Endodermal cell (in vitro differentiated cells): ENCODE results near the gene HSP90B1. TPM values are rescaled to one million over a fixed set of nuclear protein-coding genes. Genes with fewer than 3 reads are reported as not detected.

Experiments used
- DNase-seq: peaks from one replicate; pipeline ENCODE4 v3.0.0-alpha.2; 2017
- H3K27ac ChIP-seq: 2 replicates; pipeline ENCODE4 v1.5.1; 2013; ENCODE audit warnings: mild to moderate bottlenecking, low read depth, low read length, moderate library complexity
- H3K27me3 ChIP-seq: 2 replicates; pipeline ENCODE4 v1.6.1; 2013; ENCODE audit warnings: mild to moderate bottlenecking, low read length, moderate library complexity; ENCODE audit not compliant: insufficient read depth, control insufficient read depth, poor library complexity, severe bottlenecking
- H3K36me3 ChIP-seq: 2 replicates; pipeline ENCODE4 v1.7.0; 2013; ENCODE audit warnings: mild to moderate bottlenecking, low read length, moderate library complexity; ENCODE audit not compliant: control insufficient read depth, insufficient read depth
- H3K4me1 ChIP-seq: one replicate; pipeline ENCODE4 v1.7.0; 2013; ENCODE audit warnings: low read length; ENCODE audit not compliant: control insufficient read depth, insufficient read depth
- H3K4me3 ChIP-seq: 2 replicates; pipeline ENCODE4 v1.5.1; 2013; ENCODE audit warnings: mild to moderate bottlenecking, low read length, moderate library complexity
- H3K9ac ChIP-seq: 2 replicates; pipeline ENCODE4 v1.6.1; 2013; ENCODE audit warnings: mild to moderate bottlenecking, low read length, moderate library complexity; ENCODE audit not compliant: poor library complexity, severe bottlenecking; ENCODE audit errors: extremely low read depth
- H3K9me3 ChIP-seq: 2 replicates; pipeline ENCODE4 v1.6.1; 2013; ENCODE audit warnings: mild to moderate bottlenecking, low read length, moderate library complexity; ENCODE audit not compliant: control insufficient read depth
- H3K27ac Mint-ChIP-seq: 2 replicates; pipeline ENCODE4 v1.8.0; 2020; ENCODE audit warnings: mixed read lengths
- H3K27me3 Mint-ChIP-seq: 2 replicates; pipeline ENCODE4 v1.8.0; 2021; ENCODE audit warnings: mild to moderate bottlenecking, mixed read lengths; ENCODE audit not compliant: insufficient read depth
- H3K36me3 Mint-ChIP-seq: 2 replicates; pipeline ENCODE4 v1.8.0; 2020; ENCODE audit warnings: low read depth, mixed read lengths
- H3K4me1 Mint-ChIP-seq: 2 replicates; pipeline ENCODE4 v1.8.0; 2020; ENCODE audit warnings: mixed read lengths
- H3K4me3 Mint-ChIP-seq: 2 replicates; pipeline ENCODE4 v1.8.0; 2020; ENCODE audit warnings: mild to moderate bottlenecking, moderate library complexity, mixed read lengths
- H3K9me3 Mint-ChIP-seq: 2 replicates; pipeline ENCODE4 v1.8.0; 2020; ENCODE audit warnings: mild to moderate bottlenecking, mixed read lengths
- CTCF ChIP-seq: fragments of 200-600 bp; sonication (generic); conservative IDR thresholded peaks from 2 replicates; pipeline ENCODE4 v1.5.0; 2021; ENCODE audit warnings: antibody characterized with exemption, mild to moderate bottlenecking
- whole genome bisulfite sequencing, 2 experiments: methylation state at CpG; one replicate each; pipeline versions ENCODE4 v1.1.5 to v1.1.7; 2013; ENCODE audit warnings: missing lambda C conversion rate in 2 of 2, mixed read lengths in 1 of 2; ENCODE audit not compliant: insufficient coverage in 1 of 2, insufficient read length in 1 of 2; 5-methylcytosine and 5-hydroxymethylcytosine counted together
- total RNA-seq, 2 donors: library from RNA; stranded (reverse); fragmentation: NEBNext Ultra II Directional in 1 of 2; extraction: Animal tissue kit (Norgen Biotek cat#: 25700) in 1 of 2; gene quantifications; 2 replicates in 1 of 2; 3 replicates in 1 of 2; pipeline ENCODE4 v1.2.1, GENCODE V29; 2021

The HSP90B1 gene
- total RNA-seq, 2 donors from 2014 or later, result 1,047 to 1,509 TPM

DNA sequence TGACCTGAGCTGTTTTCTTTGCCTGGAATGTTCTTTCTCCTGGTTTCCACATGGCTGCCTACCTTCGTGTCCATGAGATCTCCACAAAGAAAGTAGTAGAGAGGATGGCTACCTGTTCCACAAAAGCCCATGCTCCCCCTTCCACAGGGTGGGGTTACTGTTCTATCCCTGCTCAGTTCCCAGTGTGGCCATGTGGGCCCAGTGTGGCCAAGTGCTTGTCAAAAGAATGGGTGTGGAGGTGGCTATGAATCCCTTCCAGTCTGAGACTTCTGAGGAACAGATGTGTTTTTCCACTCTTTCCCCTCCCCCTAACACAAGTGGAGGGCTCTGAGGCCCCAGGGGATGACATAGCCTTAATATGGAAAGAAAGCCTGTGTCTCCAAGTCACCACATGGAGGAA, 26.2 kb upstream of the HSP90B1 start:
- no peaks in the 10 kb centered on the region for H3K9me3 Mint-ChIP-seq

GRCh38 chr12:103905730-103906349, 24.4 kb upstream of the HSP90B1 start:
- H3K4me3 Mint-ChIP-seq, result no peak overlapping the region
- no peaks in the 10 kb centered on the region for H3K36me3 Mint-ChIP-seq

More for the DNA sequence above, 26.2 kb upstream of the HSP90B1 start:
- WGBS, 2 experiments, result 88% methylated on average over 1 of the region's 1 CpG; no CpG with 5 or more reads in 1 of the 2 experiments
- no peak for TF ChIP-seq CTCF
- no peak for DNase-seq
- Histone ChIP-seq H3K4me1 (no peaks in the 10 kb centered on the region), H3K9me3 (no peaks in the 10 kb centered on the region), H3K9ac (no peak overlapping the region), H3K27ac (no peak overlapping the region), H3K36me3 (no peaks in the 10 kb centered on the region), H3K27me3 (peaks cover 5% of the 10 kb centered on the region), H3K4me3 (no peak overlapping the region)
- no peak overlapping the region for H3K4me3 Mint-ChIP-seq
- H3K36me3 Mint-ChIP-seq, result no peaks in the 10 kb centered on the region
- H3K4me1 Mint-ChIP-seq, result no peaks in the 10 kb centered on the region
- no peak overlapping the region for H3K27ac Mint-ChIP-seq
- H3K27me3 Mint-ChIP-seq, result peaks cover 12% of the 10 kb centered on the region

GRCh38 chr12:103908246-103908541, 22.0 kb upstream of the HSP90B1 start:
- H3K27ac ChIP-seq, result no peak overlapping the region
- no peaks in the 10 kb centered on the region for H3K4me1 ChIP-seq
- no peak overlapping the region for H3K27ac Mint-ChIP-seq
- no peaks in the 10 kb centered on the region for H3K36me3 ChIP-seq
- no peaks in the 10 kb centered on the region for H3K9me3 ChIP-seq
- TF ChIP-seq CTCF, result no peak
- peaks cover 12% of the 10 kb centered on the region for H3K27me3 Mint-ChIP-seq
- H3K4me1 Mint-ChIP-seq, result no peaks in the 10 kb centered on the region
- H3K27me3 ChIP-seq, result peaks cover 5% of the 10 kb centered on the region
- H3K36me3 Mint-ChIP-seq, result no peaks in the 10 kb centered on the region
- H3K4me3 ChIP-seq, result no peak overlapping the region
- H3K9ac ChIP-seq, result no peak overlapping the region
- no peak for DNase-seq
- no peaks in the 10 kb centered on the region for H3K9me3 Mint-ChIP-seq
- H3K4me3 Mint-ChIP-seq, result no peak overlapping the region

More at GRCh38 chr12:103905730-103906349, 24.4 kb upstream of the HSP90B1 start:
- no peaks in the 10 kb centered on the region for H3K9me3 ChIP-seq
- no peak overlapping the region for H3K27ac ChIP-seq
- H3K27me3 Mint-ChIP-seq, result peaks cover 12% of the 10 kb centered on the region
- H3K9me3 Mint-ChIP-seq, result no peaks in the 10 kb centered on the region
- no peak overlapping the region for H3K27ac Mint-ChIP-seq
- H3K27me3 ChIP-seq, result peaks cover 5% of the 10 kb centered on the region
- no peak overlapping the region for H3K4me3 ChIP-seq
- no peak overlapping the region for H3K9ac ChIP-seq
- DNase-seq, result no peak
- H3K4me1 Mint-ChIP-seq, result no peaks in the 10 kb centered on the region
- no peaks in the 10 kb centered on the region for H3K36me3 ChIP-seq
- no peak for TF ChIP-seq CTCF
- WGBS, 2 experiments, result 83 to 89% methylated on average over 4 of the region's 4 CpGs
- no peaks in the 10 kb centered on the region for H3K4me1 ChIP-seq
